Peyer's patch (tissue), 4 donors: Measurements from ENCODE around the gene MAEL.

Experiments used
- CTCF ChIP-seq, 6 experiments: fragments of 450-650 bp in 4 of 6; fragments of 200-600 bp in 2 of 6; sonication (generic) in 1 of 6; IDR thresholded peaks; one replicate each; pipeline ENCODE4 v1.5.1; 2017 to 2019; ENCODE audit warnings: antibody characterized with exemption in 6 of 6, mild to moderate bottlenecking in 3 of 6, moderate library complexity in 1 of 6
- POLR2A ChIP-seq, 2 donors: fragments of 450-650 bp; IDR thresholded peaks; one replicate each; pipeline ENCODE4 v1.5.1; 2017; ENCODE audit warnings: antibody characterized with exemption in 2 of 2, mild to moderate bottlenecking in 2 of 2, moderate library complexity in 2 of 2

- TF ChIP-seq POLR2A (IDR thresholded peaks at IDR 0.05) (no peak), CTCF (IDR thresholded peaks at IDR 0.05) (peak in 3 of 6 experiments; percentile 9 to 22 (median 15))
These were observed 63.3 kb downstream of the MAEL start for GRCh38 chr1:167052389-167052788.
